HG03159 (cell line): ENCODE measurements around the gene WNK4.
"Not testable (repeated sequence)": the region's sequence is repeated elsewhere in the genome, so short reads cannot be mapped to it uniquely, and the experiment has no call there.

Experiments used
- ATAC-seq: cut with Tn5 transposase; IDR thresholded peaks from one replicate; pipeline ENCODE4 v1.9.1; 2021; ENCODE audit warnings: mild to moderate bottlenecking, moderate library complexity; ENCODE audit not compliant: unreplicated experiment

WNK4 gene

DNA sequence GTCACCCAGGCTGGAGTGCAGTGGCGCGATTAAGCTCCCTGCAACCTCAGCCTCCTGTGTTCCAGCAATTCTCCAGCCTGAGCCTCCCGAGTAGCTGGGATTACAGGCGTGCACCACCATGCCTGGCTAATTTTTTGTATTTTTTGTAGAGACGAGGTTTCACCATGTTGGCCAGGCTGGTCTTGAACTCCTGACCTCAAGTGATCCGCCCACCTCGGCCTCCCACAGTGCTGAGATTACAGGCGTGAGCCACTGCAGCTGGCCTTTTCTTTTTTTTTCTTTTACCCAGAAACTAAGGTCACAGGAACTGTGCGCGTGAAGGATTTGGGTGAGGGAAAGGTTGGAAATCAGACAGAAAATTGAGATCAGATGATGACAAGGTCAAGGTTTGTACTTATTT lies 10.4 kb upstream of the WNK4 start:
- not testable (repeated sequence) for ATAC-seq

DNA sequence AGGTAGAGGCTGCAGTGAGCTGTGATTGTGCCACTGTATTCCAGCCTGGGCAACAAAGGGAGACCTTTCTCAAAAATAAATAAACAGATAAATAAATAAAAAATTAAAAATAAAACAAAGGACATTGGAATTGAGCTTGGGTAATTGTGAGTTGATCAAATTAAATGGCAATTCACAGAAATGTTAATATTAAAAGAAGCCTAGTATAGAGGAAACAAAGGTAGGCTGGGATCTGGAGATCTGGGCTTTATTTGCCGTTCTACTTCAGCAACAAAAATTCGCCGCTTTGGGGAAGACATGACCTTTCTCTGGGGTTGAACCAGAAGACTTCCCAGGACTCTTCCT lies 7.5 kb upstream of the WNK4 start:
- ATAC-seq: no peak

DNA sequence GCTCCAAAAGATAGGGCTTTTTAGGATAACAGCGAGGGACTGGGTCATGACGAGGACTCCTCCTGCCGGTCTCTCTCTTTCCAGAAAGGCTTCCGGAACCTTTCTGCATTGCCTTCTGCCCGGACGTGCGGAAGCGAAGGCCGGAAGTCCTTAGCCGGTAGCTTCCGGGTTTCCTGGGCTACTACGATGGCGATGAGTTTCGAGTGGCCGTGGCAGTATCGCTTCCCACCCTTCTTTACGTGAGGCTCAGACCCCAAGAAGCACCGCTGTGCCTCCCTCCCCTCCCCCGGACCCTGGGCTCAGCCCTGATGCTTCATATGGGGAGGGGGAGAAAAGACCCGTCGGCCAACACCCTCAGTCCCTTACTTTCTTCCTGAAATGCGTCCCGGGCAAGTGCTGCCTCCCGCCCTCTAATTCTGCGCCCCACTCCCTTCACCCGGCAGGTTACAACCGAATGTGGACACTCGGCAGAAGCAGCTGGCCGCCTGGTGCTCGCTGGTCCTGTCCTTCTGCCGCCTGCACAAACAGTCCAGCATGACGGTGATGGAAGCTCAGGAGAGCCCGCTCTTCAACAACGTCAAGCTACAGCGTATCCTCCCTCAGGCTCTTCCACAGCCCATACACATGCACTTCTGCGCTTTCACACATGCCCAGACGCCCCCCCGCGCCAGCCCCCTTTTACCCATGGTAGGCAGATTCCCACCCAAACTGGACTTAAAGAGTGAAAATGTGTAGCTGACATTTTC lies 6.9 kb upstream of the WNK4 start, which contains the start of gene VPS25:
VPS25 (plus strand) TSS at position 160 of the 746 bp plus-strand sequence; CDS start at position 187, 27 bp downstream.
- ATAC-seq: peak; percentile 61

DNA sequence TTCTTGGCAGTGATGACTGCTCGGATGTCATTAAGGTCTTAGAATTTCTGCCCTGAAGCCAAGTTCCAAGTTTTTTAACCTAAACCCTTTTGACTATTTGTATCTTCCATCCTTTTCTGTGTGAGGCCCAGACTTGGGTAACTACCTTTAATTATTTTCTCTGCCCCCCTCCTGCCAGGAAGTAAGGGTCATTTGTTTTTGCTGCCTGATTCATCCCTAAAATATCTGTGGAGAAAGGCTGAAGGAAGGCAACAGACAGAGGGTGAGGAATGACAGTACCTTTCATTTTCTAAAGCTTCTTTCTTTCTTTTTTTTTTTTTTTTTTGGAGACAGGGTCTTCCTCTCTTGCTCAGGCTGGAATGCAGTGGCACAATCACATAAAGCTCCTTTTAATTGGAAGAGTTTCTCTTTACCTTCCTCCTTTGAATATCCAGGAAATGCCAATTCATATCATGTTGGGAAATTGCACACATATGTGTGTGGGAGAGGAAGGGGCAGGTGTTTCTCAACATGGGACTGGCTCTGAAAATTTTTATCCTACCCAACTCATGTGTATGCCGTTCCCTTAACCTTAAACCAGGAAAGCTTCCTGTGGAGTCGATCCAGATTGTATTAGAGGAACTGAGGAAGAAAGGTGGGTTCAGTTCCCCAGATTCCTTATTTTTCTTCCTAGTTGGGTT lies 6.2 kb upstream of the WNK4 start:
- ATAC-seq: no peak

DNA sequence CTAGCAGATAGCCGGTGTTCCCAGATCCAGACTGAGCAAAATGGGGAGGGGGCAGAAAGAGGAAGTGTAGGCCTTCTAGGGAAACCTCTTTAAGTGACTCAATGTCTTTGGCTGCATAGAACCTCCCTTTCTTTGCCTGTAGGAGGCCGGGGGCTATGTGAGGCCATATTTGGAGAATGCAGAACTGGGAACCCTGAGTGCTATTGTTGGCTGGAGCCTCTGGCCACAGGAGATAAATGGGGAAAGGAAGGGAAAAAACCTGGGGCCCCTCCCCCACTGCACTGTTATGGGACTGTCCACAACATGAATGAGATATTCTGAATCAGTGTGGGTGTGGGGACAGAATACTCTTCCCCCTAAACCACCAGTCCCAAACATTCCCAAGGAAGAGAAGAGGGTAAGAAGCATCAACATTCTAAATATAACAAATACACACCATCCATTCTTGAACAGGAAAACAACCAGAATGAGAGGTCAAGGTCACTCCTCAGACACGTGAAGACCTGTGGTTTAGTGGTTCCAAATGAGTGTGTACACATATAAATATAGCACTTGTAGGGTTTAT lies 4.8 kb upstream of the WNK4 start:
- ATAC-seq: no peak

DNA sequence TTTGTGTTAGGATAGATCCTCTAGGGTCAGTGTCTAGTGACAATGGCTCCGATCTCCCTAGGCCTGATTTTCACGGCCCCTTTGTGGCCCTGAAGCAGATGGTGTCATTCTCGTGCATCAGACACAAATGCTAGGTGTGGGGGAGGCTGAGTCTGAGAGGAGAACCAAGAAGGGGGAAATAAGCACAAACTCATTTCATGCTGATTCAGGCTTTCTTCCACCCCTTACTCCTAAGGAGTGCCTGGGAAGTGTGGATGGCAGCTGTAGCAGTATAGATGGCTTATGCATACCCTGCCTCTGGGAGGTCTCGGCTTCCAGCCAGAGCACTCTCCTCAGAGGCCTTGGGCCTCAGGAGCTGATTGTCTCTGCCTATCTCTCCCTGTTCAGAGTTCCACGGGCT lies 1.8 kb upstream of the WNK4 start:
- ATAC-seq: no peak

DNA sequence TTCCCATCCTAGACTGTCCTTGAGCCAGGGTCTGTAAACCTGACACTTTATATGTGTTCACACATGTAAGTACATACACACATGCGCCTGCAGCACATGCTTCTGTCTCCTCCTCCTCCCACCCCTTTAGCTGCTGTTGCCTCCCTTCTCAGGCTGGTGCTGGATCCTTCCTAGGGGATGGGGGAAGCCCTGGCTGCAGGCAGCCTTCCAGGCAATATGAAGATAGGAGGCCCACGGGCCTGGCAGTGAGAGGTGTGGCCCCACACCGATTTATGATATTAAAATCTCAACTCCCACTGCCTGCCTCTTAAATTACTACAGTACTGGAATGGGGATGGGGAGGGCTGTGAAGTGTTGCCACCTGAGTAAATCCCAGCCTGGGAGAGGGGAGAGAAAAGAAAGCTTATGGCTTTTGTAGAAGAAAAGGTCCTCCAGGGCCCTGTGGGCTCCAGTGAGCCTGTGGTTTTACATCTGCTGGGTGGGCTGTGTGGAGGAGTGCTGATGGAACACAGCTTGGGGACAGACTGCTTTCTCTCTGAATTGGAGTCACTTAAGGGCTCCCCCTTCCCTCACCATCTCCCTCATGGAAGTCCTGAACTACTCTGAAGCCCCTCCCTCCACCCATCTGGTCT lies 990 bp upstream of the WNK4 start:
- ATAC-seq: no peak

DNA sequence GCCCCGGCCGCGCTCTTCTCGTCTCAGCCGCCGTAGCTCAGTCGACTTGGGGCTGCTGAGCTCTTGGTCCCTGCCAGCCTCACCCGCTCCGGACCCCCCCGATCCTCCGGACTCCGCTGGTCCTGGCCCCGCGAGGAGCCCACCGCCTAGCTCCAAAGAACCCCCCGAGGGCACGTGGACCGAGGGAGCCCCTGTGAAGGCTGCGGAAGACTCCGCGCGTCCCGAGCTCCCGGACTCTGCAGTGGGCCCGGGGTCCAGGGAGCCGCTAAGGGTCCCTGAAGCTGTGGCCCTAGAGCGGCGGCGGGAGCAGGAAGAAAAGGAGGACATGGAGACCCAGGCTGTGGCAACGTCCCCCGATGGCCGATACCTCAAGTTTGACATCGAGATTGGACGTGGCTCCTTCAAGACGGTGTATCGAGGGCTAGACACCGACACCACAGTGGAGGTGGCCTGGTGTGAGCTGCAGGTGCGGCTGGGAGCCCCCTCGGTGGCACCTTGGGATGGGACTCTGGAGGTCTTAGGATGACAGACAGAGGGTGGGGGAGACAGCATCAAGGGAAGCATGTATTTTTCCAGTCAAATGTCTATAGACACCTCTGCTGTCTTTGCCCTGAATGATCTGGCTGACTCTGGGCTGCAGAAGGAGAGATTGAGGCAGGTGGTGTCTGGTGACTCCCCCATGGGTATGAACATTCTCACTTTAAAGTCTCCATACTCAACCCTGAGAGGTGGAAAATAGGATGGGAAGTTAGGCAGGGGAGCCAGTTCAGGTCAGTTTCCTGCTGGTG lies 635 bp downstream of the WNK4 start:
- no peak for ATAC-seq

DNA sequence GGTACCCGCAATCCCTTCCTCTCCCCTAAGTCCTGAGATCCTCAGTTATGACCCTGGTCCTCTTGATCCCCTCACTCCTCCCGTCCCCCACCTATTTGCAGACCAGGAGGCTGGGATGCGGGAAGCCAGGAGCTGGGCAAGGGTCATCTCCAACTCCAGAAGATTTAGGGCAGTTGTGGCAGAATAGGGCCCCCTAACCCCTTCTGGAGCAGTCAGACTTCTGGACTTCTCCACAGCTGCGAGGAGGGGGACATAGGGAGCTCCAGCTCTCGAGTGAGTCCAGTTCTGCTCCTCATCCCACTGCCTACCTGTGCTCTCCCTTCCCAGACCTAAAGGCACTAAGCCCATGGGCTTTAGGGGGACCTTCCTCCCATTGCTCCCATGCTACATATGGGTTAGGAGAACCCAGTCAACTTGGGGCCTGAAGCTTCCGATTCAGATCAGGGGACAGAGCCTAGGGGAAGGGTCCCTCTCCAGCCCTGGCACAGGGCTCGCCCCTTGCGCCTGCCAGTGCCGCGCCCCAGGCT lies 1.3 kb downstream of the WNK4 start:
- ATAC-seq: no peak

DNA sequence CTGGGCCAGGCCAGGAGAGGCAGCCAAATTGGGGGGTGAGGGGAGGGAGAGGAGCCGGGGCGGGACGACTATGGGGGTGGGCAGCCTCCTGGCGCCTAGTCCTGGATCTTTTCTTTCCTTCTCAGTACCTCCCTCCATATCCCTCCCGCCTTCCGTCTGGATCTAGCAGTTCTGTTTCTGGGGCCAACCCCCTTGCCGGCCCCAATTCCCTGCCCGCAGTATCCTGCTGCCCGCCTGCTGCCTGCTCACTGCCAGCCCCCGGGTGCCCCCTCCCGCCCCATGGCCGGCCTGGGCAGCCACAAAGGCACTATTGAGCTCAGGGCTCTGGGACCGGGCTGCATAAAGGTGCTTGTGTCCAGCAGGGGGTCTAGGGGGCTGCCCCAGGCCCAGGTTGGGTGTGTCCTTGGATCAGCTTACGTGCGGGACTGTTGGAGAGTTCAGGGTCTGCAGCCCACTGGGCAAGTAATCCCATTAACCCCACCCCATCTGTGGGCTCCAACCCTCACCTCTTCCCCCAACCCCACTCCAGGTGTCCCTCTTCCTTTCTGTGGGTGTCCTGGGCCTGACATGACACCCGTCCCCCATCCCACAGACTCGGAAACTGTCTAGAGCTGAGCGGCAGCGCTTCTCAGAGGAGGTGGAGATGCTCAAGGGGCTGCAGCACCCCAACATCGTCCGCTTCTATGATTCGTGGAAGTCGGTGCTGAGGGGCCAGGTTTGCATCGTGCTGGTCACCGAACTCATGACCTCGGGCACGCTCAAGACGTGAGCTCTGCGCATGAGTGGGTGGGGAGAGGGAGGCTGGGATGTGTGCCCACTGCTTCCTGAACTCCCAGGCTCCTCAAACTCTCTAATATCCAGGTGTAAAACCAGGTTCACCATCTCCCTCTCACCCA lies 2.0 kb downstream of the WNK4 start:
- ATAC-seq: no peak

DNA sequence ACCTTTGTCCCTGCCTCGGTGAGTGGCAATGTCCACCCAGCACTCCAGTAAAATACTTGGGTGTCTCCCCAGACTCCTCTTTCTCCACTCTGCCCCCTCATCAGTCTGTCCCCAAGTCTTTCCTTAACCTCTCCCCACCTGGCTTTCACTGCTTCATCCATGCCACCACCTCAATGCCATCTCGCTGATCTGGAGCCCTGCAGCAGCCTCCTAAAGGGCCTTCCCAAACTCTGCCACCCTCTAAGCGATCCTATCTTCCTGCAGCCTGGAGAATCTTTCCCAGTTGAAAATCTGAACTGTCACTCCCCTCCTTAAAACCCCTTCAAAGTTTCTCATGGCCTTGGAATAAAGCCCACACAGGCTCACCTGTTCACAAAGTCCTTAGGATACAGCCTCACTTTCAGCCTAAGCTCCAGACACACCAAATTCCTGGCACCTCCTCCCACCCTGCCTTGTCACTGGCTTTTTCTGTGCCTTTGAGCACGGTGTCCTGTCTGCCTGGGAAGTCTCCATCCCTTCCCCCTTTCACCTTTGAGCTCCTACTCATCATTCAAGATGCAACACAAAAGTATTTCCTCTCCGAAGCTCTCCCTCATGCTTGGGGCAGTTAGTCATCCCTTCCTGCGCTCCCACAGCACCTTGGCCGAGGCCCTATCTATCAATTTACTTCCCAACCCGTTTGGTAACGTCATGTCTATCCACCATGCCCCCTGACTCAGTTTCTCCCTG lies 2.8 kb downstream of the WNK4 start:
- ATAC-seq: no peak

DNA sequence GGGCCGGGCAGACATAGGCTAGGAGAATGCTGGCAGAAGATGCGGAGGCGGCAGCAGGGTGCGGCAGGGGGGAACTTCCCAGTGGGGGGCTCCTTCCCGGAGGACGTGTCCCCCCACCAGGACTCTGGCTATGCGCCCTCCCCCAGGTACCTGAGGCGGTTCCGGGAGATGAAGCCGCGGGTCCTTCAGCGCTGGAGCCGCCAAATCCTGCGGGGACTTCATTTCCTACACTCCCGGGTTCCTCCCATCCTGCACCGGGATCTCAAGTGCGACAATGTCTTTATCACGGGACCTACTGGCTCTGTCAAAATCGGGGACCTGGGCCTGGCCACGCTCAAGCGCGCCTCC lies 3.4 kb downstream of the WNK4 start:
- no peak for ATAC-seq

DNA sequence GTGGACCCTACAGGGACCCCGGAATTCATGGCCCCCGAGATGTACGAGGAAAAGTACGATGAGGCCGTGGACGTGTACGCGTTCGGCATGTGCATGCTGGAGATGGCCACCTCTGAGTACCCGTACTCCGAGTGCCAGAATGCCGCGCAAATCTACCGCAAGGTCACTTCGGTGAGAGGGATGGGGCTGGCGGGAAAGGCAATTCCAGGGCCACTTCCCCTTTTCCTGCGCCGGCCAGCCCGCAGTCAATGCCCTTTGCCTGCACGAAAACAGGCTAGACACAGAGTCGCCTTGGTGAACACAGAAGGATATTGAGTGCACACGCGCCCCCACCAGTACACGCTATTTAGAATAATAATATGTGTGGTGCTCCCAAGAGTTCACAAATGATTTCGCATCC lies 4.0 kb downstream of the WNK4 start:
- no peak for ATAC-seq

DNA sequence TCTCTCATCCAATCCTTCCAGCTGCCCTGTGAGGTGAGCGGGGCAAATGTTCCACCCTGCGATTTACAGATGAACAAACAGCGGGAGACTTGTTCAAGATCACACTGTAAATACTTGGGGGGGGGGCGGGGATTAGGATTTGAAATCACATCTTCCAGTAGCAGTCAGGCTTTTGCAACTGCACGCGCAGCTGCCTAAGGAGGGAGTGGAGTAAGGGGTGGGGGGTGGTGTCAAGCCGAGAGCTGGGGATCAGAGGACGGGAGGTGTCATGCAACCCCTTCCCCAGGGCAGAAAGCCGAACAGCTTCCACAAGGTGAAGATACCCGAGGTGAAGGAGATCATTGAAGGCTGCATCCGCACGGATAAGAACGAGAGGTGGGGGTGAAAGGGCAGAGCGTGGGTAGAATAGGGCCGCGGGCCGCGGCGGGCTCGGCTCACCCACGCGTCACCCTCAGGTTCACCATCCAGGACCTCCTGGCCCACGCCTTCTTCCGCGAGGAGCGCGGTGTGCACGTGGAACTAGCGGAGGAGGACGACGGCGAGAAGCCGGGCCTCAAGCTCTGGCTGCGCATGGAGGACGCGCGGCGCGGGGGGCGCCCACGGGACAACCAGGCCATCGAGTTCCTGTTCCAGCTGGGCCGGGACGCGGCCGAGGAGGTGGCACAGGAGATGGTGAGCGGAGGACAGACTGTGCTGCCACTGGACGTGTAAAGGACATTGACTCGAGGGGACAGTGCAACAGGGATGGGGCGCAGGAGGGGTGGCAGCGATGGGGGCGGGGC lies 4.6 kb downstream of the WNK4 start:
- no peak for ATAC-seq

DNA sequence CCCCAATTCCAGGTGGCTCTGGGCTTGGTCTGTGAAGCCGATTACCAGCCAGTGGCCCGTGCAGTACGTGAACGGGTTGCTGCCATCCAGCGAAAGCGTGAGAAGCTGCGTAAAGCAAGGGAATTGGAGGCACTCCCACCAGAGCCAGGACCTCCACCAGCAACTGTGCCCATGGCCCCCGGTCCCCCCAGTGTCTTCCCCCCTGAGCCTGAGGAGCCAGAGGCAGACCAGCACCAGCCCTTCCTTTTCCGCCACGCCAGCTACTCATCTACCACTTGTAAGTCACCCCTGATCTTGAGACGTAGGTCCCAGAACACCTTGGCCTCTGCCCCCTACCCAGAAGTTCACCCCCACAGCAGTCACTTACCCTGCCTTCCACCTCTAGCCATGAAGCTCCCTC lies 6.9 kb downstream of the WNK4 start:
- ATAC-seq: no peak

DNA sequence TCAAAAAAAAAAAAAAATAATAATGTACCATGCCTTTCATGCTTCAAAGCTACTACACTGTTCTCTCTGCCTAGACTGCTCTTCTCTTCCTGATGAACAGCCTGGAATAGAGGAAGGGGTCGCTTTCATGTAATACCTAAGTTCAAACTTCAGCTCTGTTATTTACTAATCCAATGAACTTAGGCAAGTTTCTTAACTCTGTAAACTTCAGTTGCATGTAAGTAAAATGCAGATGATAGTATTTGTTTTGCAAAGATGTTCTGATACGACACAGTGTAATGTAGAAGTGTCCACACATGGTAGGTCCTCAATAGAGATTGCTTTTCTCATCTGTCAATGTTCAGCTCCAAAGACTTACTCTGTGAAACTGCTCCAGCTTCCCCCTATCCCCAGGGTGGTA lies 11.5 kb downstream of the WNK4 start:
- no peak for ATAC-seq

DNA sequence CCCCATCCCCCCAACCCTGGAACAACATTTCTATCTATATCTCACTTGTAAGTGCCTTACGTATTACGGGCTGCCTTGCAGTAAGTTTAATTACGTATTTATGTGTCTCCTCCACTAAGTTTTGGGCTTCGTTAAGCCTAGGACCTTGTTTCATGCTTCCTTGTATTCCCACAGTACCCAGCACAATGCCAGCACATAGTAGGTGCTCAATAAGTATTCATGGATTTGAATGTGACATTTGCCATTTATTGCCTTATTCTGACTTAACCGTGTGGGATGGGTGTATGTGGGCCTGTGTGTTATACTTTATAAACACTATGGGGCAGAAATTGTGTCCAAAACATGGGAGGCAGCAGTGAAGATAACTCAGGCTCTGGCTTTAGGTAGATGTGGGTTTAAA lies 12.1 kb downstream of the WNK4 start:
- ATAC-seq: no peak

DNA sequence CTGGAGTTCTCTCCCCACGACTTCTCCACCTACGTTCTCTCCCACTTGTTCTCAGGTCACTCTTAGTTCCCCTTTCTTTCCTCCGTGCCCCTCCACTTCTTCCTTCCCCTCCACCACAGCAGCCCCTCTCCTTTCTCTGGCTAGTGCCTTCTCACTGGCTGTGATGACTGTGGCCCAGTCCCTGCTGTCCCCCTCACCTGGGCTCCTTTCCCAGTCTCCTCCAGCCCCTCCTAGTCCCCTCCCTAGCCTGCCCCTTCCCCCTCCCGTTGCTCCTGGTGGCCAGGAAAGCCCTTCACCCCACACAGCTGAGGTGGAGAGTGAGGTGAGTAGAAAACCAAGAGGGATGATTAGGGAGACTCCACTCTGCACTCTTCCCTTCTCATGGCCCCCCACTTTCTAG lies 14.7 kb downstream of the WNK4 start:
- ATAC-seq: no peak

DNA sequence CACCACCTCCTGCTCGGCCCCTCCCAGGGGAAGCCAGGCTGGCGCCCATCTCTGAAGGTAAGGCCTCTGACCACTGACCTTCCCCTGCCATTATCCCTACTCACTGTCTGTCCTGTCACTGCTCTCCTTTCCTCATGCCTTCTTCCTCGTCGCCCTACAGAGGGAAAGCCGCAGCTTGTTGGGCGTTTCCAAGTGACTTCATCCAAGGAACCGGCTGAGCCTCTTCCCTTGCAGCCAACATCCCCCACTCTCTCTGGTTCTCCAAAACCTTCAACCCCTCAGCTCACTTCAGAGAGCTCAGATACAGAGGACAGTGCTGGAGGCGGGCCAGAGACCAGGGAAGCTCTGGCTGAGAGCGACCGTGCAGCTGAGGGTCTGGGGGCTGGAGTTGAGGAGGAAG lies 15.1 kb downstream of the WNK4 start:
- ATAC-seq: no peak
